ENCODE measurements around the gene RNF126.

DNA sequence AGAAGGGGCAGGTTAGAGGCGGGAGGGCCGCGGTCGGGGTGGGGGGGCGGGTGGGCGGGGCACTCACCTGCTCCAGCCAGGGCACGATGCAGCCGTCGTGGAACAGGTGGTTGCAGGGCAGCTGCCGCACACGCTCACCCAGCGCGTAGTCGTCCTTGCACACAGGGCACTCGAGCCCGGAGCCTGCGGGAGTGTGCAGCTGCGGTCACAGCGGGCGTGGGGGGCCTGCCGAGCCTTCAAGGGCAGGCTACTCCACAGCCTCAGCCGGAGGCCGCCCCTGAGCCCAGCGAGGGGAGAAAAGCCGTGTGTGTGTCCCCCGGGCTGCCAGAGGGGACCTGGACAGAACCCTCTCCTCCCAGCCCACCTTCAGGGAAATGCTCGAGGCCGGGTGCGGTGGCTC is 14.7 kb downstream of the RNF126 start:
- TF ChIP-seq, protein P1, sequence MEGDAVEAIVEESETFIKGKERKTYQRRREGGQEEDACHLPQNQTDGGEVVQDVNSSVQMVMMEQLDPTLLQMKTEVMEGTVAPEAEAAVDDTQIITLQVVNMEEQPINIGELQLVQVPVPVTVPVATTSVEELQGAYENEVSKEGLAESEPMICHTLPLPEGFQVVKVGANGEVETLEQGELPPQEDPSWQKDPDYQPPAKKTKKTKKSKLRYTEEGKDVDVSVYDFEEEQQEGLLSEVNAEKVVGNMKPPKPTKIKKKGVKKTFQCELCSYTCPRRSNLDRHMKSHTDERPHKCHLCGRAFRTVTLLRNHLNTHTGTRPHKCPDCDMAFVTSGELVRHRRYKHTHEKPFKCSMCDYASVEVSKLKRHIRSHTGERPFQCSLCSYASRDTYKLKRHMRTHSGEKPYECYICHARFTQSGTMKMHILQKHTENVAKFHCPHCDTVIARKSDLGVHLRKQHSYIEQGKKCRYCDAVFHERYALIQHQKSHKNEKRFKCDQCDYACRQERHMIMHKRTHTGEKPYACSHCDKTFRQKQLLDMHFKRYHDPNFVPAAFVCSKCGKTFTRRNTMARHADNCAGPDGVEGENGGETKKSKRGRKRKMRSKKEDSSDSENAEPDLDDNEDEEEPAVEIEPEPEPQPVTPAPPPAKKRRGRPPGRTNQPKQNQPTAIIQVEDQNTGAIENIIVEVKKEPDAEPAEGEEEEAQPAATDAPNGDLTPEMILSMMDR (IDR thresholded peaks at IDR 0.05) = no peak
- TF ChIP-seq POLR2A (IDR thresholded peaks at IDR 0.05) = no peak
- TF ChIP-seq POLR2AphosphoS5 (IDR thresholded peaks at IDR 0.05) = no peak
